Left colon (tissue), 2 donors: ENCODE measurements around the gene OLIG1. TPM values are rescaled to one million over a fixed set of nuclear protein-coding genes. Genes with fewer than 3 reads are reported as not detected.

ENCODE experiments used
- ATAC-seq: fragments of 200-7000 bp; cut with Tn5 transposase; one replicate; pipeline ENCODE4 v1.9.1; 2020; ENCODE audit warnings: mild to moderate bottlenecking, moderate library complexity
- DNase-seq, 2 donors: peaks; one replicate each; pipeline ENCODE4 v3.0.0-alpha.2; 2020
- intact Hi-C, 2 donors: fragments of 100-400 bp; cut with DNase I in 1 of 2; cut with micrococcal nuclease in 1 of 2; formaldehyde crosslinking; loops; one replicate each; pipeline versions ENCODE4 v1.11.2 to v1.14.0; 2022; cut with DNase I, micrococcal nuclease
- total RNA-seq, 2 donors: library from RNA; stranded (reverse); fragmentation: NEBNext Ultra II Directional; extraction: Animal tissue kit (Norgen Biotek cat#: 25700); gene quantifications; one replicate each; pipeline ENCODE4 v1.2.1, GENCODE V29; 2021
- donor health status: DM: no; HTN: no; CAD: no.
- donor health status: DM: yes; HTN: yes; CAD: no.

OLIG1 gene
- total RNA-seq, 2 donors from 2014 or later, result not detected

- DNase-seq (no peak), ATAC-seq (no peak)
- intact Hi-C loops, result no loop called here
These were observed 45.9 kb downstream of the OLIG1 start for GRCh38 chr21:33115631-33116510.

- ATAC-seq, result no peak
- intact Hi-C loops, result no loop called here
- DNase-seq, result no peak
These were observed 46.7 kb downstream of the OLIG1 start for GRCh38 chr21:33116676-33117075.

GRCh38 chr21:33117101-33117888, 47.4 kb downstream of the OLIG1 start:
- DNase-seq, result no peak
- no peak for ATAC-seq
- intact Hi-C loops, result no loop called here

Other genes with a start within 250 kb of the OLIG1 start
- not detected for gene OLIG2, start 44.2 kb upstream of the OLIG1 start, total RNA-seq
- 10 to 100 TPM in 1 of 2 donors, 1 to 10 TPM in 1; 8.6 to 17.7 TPM for gene IFNAR2, start 159.8 kb downstream of the OLIG1 start, total RNA-seq
- 100 to 1,000 TPM in 1 of 2 donors, 10 to 100 TPM in 1; 79.7 to 103 TPM for gene IL10RB, start 196.2 kb downstream of the OLIG1 start, total RNA-seq